ENCODE data around the gene KCTD17. TPM values are rescaled to one million over a fixed set of nuclear protein-coding genes. Genes with fewer than 3 reads are reported as not detected.

The KCTD17 gene
- total RNA-seq, 4 donors from 2014 or later: 0.59 to 31.7 (median 15.4) TPM

- Histone ChIP-seq H3K4me3 (no peak overlapping the region), H3K27ac (no peak overlapping the region), H3K9me3 (no peaks in the 10 kb centered on the region), H3K4me1 (no peaks in the 10 kb centered on the region), H3K27me3 (no peaks in the 10 kb centered on the region), H3K36me3 (no peaks in the 10 kb centered on the region)
- DNase-seq: no peak
- TF ChIP-seq CTCF (IDR thresholded peaks at IDR 0.05) (no peak), POLR2A (IDR thresholded peaks at IDR 0.05) (no peak)
- intact Hi-C loops (cut with DNase I; ENCODE audit: low total_unique reads): no loop called here
These were observed 28.9 kb downstream of the KCTD17 start for GRCh38 chr22:37080438-37080837.

DNA sequence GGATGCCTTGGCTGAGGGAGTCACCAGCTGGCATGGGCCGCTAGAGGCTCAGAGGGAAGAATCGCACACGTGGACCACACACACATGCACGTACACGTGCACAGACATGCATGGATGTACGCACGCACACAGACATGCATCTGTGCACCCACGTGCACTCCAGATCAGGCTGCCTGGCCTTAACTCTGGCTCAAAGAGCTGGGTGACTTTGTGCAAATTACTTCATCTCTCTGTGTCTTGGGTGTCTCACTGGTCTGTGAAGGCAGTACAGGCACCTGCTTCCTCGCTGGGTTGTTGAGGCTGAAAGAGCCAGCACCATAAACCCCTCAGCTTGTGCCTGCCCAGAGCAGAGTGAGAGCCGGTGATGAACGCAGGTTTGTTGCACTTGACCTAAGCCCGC, 29.3 kb downstream of the KCTD17 start:
- no peak for DNase-seq
- no peaks in the 10 kb centered on the region for H3K36me3 ChIP-seq
- no peaks in the 10 kb centered on the region for H3K9me3 ChIP-seq
- intact Hi-C loops (cut with DNase I; ENCODE audit: low total_unique reads): no loop called here
- no peak overlapping the region for H3K27ac ChIP-seq
- TF ChIP-seq POLR2A (IDR thresholded peaks at IDR 0.05): no peak
- TF ChIP-seq CTCF (IDR thresholded peaks at IDR 0.05): no peak
- H3K4me1 ChIP-seq: no peaks in the 10 kb centered on the region
- no peak overlapping the region for H3K4me3 ChIP-seq
- H3K27me3 ChIP-seq: no peaks in the 10 kb centered on the region

GRCh38 chr22:37082251-37082873, 30.8 kb downstream of the KCTD17 start:
- no peaks in the 10 kb centered on the region for H3K27me3 ChIP-seq
- no peaks in the 10 kb centered on the region for H3K9me3 ChIP-seq
- no peak for DNase-seq
- no peaks in the 10 kb centered on the region for H3K36me3 ChIP-seq
- no peak overlapping the region for H3K27ac ChIP-seq
- intact Hi-C loops (cut with DNase I; ENCODE audit: low total_unique reads): no loop called here
- TF ChIP-seq CTCF (IDR thresholded peaks at IDR 0.05): no peak
- TF ChIP-seq POLR2A (IDR thresholded peaks at IDR 0.05): no peak
- no peaks in the 10 kb centered on the region for H3K4me1 ChIP-seq
- no peak overlapping the region for H3K4me3 ChIP-seq

- Histone ChIP-seq H3K27me3 (no peaks in the 10 kb centered on the region), H3K36me3 (no peaks in the 10 kb centered on the region), H3K4me3 (no peak overlapping the region), H3K9me3 (no peaks in the 10 kb centered on the region), H3K27ac (no peak overlapping the region), H3K4me1 (no peaks in the 10 kb centered on the region)
- TF ChIP-seq POLR2A (IDR thresholded peaks at IDR 0.05) (no peak), CTCF (IDR thresholded peaks at IDR 0.05) (no peak)
- DNase-seq: no peak
- intact Hi-C loops (cut with DNase I; ENCODE audit: low total_unique reads): no loop called here
These were observed 32.4 kb downstream of the KCTD17 start for GRCh38 chr22:37083914-37084313.

DNA sequence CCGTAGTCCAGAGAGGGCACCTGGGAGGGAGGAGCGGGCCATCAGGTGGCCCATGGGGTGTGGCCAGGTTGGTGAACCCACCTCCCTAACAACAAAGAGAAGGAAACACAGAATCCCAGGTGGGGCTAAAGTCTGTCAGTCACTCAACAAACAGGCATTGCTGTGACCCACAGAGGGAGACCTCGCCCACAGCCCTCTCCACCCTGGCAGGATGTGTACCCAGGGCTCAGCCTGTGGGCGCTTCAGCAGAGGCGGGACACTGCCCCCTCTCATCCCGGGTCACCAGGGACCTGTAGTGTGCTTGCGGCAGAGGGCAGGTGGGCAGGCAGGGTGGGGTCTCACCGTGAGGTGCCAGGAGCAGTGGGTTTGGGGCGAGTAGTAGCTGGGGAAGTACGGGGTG, 32.8 kb downstream of the KCTD17 start:
- Histone ChIP-seq H3K36me3 (no peaks in the 10 kb centered on the region), H3K4me1 (no peaks in the 10 kb centered on the region), H3K27ac (no peak overlapping the region), H3K9me3 (no peaks in the 10 kb centered on the region), H3K4me3 (no peak overlapping the region), H3K27me3 (no peaks in the 10 kb centered on the region)
- TF ChIP-seq POLR2A (IDR thresholded peaks at IDR 0.05) (no peak), CTCF (IDR thresholded peaks at IDR 0.05) (no peak)
- no peak for DNase-seq
- intact Hi-C loops (cut with DNase I; ENCODE audit: low total_unique reads): no loop called here
